HG03442 (cell line): ENCODE results near the gene LEPR.
"Not testable (repeated sequence)": the region's sequence is repeated elsewhere in the genome, so short reads cannot be mapped to it uniquely, and the experiment has no call there.

Source experiments
- ATAC-seq: cut with Tn5 transposase; IDR thresholded peaks from one replicate; pipeline ENCODE4 v1.9.1; 2021; ENCODE audit warnings: mild to moderate bottlenecking, moderate library complexity; ENCODE audit not compliant: unreplicated experiment

Gene LEPR, protein sequence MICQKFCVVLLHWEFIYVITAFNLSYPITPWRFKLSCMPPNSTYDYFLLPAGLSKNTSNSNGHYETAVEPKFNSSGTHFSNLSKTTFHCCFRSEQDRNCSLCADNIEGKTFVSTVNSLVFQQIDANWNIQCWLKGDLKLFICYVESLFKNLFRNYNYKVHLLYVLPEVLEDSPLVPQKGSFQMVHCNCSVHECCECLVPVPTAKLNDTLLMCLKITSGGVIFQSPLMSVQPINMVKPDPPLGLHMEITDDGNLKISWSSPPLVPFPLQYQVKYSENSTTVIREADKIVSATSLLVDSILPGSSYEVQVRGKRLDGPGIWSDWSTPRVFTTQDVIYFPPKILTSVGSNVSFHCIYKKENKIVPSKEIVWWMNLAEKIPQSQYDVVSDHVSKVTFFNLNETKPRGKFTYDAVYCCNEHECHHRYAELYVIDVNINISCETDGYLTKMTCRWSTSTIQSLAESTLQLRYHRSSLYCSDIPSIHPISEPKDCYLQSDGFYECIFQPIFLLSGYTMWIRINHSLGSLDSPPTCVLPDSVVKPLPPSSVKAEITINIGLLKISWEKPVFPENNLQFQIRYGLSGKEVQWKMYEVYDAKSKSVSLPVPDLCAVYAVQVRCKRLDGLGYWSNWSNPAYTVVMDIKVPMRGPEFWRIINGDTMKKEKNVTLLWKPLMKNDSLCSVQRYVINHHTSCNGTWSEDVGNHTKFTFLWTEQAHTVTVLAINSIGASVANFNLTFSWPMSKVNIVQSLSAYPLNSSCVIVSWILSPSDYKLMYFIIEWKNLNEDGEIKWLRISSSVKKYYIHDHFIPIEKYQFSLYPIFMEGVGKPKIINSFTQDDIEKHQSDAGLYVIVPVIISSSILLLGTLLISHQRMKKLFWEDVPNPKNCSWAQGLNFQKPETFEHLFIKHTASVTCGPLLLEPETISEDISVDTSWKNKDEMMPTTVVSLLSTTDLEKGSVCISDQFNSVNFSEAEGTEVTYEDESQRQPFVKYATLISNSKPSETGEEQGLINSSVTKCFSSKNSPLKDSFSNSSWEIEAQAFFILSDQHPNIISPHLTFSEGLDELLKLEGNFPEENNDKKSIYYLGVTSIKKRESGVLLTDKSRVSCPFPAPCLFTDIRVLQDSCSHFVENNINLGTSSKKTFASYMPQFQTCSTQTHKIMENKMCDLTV

DNA sequence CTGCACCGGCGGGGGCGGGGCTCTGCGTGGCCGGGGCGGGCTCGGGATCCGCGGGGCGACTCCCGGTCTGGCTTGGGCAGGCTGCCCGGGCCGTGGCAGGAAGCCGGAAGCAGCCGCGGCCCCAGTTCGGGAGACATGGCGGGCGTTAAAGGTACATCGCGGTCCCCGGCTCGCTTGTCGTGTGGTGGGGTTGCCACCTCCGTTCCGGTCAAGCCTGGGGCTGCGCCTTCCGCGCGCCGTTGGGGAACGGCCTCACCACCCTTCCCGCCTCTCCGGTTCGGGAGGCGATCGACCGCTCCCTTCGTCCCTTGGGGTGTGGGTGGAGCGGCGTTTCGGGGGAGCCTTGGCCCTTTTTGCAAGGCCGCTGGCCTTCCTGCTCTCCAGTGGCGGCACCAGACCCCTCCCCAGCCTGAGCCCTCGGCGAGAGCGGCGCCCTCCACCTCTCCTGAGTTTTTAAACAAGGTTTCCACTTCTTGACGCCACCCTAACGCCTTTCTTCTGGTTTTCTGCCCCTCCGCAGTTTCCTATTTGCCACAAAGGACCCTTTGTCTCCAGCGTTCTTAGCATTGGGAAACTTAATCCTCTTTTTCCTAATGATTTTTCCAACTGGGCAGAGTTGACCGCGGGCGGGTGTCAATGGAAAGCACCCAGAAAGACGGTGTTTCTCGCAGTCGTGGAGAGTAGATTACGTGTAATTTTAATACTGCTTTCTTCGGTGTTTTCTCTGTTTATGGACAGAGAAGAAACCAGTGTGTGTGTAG lies at the start of gene LEPR, which contains the start of gene LEPROT:
Gene LEPR, plus strand, starts transcription at position 79 of the 761 bp plus-strand sequence. CDS start 144,898 bp downstream, outside the sequence.
Gene LEPROT, plus strand, starts transcription at position 79 of the 761 bp plus-strand sequence. Its CDS starts 57 bp downstream, at position 136.
- ATAC-seq, result peak; percentile 50

DNA sequence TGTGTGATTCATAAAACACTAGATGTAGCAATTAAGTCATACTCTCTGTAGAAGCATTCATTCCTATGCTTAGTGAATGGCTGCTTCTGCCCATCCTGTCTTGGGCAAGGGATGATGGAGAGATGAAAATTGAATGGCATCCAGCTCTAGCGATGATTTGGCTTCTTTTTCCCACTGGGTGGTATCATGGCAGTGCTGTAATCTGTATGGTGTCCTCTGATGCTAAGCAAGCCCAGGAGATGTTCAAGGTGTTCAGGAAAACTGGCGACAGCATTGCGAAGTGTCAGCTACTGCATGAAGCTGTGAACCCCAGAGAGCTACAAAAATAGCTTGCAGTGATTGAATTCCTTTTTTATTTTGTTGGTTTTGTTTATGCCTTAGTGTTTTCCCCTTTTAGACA lies 48.9 kb upstream of the LEPR start:
- no peak for ATAC-seq

DNA sequence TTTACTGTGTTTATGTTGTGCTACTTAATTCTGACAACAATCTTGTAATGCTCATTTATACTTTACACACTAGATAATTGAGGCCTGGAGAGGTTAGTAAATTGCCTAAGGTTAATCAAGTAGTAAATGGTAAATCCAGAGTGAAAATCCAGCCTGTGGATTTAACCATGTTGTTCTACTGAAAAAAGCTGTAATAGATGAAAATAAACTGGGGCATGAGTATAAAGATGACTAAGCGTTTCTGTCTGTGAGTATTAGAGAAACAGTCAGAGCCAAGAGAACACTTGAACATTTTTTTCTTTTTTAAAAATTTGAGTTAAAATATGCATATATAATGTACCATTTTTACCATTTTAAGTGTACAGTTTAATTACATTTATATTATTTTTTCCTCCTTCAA lies 47.9 kb upstream of the LEPR start:
- ATAC-seq, result no peak

DNA sequence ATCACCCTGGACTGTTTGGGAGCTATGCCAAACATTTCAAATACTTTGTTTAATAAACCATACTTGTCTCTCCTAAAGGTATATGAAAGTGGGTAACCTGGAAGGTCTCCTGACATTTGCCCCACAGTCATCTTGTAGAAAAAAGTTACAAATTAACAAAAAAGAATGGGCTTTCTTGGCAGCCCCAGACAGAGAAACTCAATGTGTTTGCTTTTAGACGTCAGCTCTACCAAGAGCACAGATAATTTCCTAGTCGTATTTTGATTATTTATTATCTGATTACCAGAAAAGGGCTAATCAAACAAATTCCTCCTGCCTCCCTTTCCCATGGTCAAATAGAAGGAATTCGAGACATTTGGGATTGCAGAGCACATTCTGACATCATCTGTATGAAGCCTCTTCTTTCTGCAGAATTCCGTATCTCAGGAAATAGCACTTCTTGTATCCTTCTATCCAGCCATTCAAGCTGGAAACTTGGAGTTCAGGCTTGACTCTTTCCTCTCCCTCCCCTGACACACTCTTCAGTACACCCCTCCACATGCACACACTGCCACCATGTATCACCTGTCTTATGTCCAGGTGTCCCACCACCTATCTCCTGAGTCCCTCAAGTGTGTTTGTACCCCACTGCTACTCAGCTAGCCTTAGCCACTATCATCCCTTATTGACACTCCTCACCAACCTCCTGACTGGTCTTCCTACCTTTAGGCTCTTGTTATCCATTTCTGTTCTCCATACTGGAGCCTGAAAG lies 42.8 kb upstream of the LEPR start:
- ATAC-seq, result no peak

DNA sequence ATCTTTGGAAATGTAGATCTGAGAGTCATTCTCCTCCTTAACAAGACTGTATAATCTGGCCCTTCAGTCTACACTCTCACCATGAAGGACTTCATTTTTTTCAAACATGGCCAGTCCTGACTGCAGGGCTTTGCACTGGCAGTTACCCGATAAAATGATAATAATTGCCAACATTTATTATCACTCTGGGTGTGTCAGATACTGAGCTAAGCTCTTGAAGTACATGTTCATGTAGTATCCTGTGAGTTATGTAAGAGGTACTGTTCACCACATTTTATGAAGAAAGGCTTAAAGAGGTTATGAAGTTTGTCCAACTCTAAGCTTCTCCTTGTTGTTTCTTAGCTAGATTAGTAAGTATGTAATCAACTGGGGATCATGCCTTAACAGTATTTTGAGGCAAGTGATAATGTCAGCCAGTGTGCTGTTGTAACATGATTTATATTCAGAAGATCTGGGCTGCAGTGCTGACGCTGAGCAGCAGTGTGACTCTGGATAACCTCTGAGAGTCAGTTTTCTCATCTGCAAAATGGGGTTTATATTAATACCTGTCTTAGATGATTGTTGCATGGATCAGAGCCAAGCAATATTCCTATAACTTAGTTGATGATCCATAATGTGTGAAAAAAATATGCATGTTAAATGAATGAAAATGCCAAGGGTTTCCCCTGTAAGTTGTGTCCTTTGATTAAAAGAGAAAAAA lies 42.1 kb upstream of the LEPR start:
- no peak for ATAC-seq

DNA sequence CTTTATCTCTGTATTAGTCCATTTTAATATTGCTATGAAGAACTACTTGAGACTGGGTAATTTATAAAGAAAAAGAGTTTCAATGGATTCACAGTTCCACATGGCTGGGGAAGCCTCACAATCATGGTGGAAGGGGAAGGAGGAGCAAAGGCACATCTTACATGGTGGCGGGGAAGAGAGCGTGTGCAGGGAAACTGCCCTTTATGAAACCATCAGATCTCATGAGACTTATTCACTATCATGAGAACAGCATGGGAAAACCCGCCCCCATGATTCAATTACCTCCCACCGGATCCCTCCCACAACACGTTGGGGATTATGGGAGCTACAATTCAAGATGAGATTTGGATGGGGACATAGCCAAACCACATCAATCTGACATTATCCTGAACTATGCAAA lies 36.0 kb upstream of the LEPR start:
- not testable (repeated sequence) for ATAC-seq

DNA sequence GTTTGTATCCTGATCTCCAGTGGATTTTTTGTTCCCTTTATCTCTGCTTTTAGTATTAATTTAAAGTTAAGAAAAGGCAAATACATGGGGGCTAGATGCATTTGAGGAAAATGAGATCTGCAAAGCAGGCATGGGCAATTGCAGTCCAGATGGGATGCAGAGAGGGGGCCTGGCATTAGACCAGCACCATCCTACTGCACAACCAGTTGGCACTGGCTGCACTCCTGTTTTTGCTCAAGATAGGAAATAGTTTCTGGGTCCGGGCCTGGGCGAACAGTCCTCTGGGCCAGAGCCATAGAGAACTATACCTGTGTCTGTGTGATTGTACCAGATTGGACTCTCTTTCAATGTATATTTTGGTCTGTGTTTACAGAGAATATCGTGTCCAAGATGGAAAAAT lies 34.0 kb upstream of the LEPR start:
- ATAC-seq, result no peak

DNA sequence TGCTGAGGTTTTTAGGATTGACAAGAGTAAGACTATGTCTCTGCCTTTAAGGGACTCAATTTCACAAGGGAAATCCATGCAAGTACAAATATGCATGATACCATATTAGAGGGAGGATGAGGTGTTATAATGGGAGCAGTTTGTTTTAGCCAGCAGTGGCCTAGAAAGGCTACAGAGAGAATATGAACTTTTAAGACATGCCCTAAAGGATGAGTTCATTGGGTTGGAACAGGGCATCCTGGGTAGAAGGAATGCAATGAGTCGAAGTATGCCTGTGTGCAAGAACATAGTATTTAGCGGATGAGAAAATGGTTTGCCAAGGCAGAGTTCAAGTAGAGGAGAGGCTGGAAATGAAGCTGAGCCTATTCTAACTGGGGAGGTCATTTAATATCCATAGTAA lies 32.6 kb upstream of the LEPR start:
- ATAC-seq, result no peak

DNA sequence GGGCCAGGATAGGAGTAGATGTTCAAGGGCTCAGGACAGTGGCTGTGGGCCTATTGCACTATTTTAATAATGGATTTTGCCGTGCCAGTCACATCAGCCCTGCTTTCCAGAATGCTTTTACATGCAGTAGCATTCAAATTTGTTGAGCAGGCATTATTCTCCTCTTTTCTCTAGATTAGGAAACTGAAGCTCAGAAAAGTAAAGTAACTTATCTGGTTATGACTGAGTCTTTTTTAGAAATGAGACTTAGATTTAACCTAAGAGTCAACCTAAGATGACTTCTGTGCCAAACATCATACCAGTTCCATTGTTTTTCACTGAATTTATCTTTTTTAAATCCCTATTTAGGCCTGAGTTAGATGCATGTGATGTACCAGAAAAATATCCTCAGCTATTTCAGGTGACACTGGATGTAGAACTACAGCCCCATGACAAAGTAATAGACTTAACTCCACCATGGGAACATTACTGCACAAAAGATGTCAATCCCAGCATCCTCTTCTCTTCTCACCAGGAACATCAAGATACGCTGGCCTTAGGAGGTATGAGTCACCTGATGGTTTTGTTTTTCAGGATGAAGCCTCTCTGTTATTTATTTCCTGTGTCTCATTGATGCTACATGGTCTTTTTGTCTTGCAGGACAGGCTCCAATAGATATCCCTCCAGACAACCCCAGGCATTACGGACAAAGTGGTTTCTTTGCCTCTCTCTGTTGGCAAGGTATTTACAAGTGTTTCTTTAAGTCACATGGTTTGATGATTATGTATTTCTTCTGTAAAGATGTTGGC lies 31.4 kb upstream of the LEPR start:
- ATAC-seq, result no peak

DNA sequence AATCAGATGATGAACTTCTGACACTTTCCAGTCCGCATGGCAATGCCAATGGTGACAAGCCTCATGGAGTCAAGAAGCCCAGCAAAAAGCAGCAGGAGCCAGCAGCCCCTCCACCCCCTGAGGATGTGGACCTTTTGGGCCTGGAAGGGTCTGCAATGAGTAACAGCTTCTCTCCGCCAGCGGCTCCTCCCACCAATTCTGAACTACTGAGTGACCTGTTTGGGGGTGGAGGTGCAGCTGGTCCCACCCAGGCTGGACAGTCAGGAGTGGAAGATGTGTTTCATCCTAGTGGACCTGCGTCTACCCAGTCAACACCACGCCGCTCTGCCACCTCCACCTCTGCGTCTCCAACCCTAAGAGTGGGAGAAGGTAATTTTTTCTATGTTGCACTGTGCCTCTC lies 28.0 kb upstream of the LEPR start:
- no peak for ATAC-seq

DNA sequence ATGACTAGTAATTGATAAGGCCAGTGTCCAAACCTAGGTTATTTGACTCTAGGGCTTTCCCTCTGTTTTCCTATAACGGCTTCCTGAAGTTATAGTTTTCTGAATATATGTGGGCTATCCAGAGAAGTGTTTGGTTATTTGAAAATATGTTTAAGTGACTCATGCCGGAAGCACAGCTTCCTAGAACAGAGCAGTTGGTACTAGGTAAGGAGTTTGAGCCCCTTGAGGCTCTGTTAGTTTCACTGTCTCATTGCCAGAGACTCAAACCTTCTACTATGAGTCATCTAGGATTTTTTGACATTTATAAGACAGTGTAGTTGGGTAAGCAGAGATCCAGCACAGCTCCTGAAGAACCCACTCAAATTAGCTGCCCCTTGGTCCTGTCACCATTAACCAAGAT lies 27.1 kb upstream of the LEPR start:
- ATAC-seq, result peak; percentile 100

DNA sequence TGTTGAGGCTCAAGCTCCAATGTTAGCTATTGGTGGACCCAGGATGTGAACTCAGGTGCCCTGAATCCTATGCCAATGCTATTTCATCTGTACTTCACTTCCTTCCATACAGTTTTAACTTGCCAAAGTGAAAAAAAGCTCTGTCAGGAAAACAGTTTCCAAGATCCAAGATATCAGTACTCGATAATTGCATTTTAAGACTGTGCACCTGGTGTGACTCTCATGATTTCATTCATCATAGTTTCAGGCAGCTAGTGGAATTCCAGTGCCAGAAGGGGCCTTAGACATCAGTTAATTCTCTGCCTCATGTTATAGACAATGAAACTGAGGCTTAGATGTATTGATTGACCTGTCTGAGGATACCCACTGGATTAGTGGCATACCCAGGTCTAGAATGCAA lies 26.5 kb upstream of the LEPR start:
- no peak for ATAC-seq

DNA sequence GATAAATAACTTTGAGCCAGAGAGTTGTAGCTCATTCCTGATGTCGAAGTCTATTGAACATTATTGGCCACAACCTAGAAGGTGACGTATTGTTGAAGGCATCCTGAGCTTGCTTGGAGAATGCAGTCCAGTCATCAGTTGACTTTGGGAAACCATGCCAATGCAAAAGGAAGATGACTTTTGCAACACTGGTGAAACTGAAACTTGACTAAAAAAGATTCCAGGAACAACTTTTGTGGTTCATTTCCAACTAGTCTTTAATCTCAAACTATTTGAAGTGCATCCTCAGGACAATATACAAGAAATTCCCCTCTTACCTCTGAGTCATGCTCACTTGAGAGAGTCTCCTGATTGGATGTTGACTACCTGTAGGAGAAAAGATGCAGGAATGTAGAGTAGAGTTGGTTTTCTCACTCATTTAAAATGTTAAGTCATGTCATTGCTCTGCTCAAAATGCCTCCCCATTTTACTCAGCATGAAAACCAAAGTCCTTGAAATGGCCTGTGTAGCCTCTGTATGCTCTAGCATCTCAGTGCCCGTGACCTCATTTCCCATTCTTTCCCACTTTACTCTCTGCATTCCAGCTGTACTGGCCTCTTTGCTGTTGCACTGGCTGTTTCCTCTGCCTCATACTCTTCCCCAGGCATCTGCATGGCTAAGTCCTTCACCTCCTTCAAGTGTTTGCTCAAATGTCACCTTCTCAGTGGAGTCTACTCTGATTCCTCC lies 24.4 kb upstream of the LEPR start:
- ATAC-seq, result no peak

DNA sequence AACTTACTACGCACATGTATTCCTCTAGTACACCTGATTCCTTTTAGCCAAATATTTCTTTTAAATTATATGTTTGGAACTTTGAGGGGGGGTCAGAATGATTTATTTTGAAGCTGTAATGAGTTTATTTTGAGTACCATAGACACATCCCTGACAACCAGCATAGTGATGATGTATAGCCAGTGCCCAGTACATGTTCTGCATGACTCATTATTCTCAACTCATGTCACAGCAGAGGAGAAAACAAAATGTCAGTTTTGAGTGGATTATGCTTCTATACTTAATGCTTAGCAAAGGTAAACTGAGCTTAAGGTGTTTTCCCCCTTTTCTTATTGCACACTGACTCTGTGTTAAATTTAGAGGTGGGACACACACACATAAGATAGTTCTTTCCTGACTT lies 22.4 kb upstream of the LEPR start:
- no peak for ATAC-seq

DNA sequence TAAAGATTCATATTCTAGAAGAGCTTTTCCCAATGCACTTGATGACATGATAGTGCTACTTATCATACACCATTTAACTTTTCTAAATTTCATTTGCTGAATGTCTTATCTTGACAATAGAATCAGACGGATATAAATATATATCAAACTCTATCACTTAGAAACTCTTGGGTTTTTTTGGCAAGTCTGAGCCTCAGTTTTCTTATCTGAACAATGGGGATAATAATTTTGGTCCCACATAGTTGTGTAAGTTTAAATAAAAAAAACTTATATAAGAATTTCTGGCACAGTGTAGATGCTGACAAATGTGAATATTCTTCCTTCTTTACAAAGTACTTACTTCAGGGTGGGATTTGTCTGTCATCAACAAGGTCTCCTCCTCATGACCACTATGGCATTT lies 21.5 kb upstream of the LEPR start:
- ATAC-seq, result no peak

DNA sequence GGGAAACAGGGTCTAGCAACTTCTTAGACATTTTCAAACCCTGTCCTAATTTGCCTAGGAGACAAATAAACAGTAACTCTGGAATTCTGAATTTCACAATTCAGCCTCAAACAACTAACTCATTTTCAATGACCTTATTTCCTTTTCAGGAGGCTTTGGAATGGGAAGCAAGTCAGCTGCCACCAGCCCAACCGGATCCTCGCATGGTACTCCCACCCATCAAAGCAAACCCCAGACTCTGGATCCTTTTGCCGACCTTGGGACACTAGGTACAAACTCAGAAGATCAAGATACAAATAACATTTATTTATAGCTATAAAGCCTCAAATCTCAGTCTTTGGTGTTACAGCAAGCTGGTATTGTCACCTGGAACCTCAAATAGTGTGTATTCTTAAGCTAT lies 18.9 kb upstream of the LEPR start:
- ATAC-seq, result no peak

DNA sequence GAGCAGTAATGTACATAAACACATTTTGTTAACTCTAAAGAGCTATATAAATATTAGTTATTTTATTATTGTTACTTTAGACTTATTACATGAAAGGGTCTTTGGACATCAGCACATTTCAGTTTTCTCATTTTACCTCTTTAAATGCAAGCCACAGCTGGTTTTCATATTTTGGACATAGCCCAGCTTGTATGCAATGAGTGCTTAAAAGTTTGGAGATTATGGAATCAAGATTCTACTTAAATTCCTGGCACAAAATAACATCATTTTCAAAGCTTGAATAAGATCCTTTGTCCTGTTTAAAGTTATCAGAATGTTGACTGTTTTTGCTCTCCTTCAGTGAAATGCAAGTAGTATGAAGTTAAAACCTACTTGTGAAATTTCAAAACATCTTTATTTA lies 15.5 kb upstream of the LEPR start:
- ATAC-seq, result no peak

DNA sequence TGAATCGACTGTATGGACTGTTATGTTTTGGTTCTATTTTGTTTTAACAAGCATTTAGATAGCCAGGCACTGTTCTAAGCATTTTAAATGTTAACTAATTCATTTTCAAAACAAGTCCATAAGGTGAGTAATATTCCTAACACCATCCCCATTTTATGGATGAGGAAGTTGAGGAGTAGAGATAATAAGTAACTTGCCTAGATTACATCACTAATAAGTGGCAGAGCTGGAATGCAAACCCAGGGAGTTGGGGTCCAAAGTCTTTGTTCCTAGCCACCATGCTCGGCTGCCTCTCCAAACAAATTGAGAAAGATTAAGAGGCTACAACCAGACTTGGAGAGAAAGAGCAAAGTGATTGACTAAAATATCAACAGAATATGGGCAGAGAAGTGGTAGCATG lies 12.6 kb upstream of the LEPR start:
- ATAC-seq, result no peak
